Vagina (tissue), 2 donors: ENCODE measurements around the gene OXNAD1. TPM values are rescaled to one million over a fixed set of nuclear protein-coding genes. Genes with fewer than 3 reads are reported as not detected.
"Not testable (repeated sequence)": the region's sequence is repeated elsewhere in the genome, so short reads cannot be mapped to it uniquely, and the experiment has no call there.

ENCODE experiments used
- DNase-seq, 2 donors: peaks; one replicate each; pipeline ENCODE4 v3.0.0-alpha.2; 2017; ENCODE audit errors: extremely low spot score in 2 of 2
- H3K27ac ChIP-seq: fragments of 200-600 bp; sonication (generic); one replicate; pipeline ENCODE4 v1.5.1; 2019
- H3K27me3 ChIP-seq: fragments of 200-600 bp; sonication (generic); one replicate; pipeline ENCODE4 v1.5.1; 2019
- H3K36me3 ChIP-seq, 2 donors: fragments of 200-600 bp; sonication (generic); one replicate each; pipeline ENCODE4 v1.5.1; 2017 to 2019
- H3K4me1 ChIP-seq: fragments of 200-600 bp; sonication (generic); one replicate; pipeline ENCODE4 v1.5.1; 2019
- H3K4me3 ChIP-seq, 2 donors: fragments of 200-600 bp; sonication (generic); 1 replicate in 1 of 2; 2 replicates in 1 of 2; pipeline ENCODE4 v1.5.1; 2016 to 2019
- H3K9me3 ChIP-seq: fragments of 200-600 bp; sonication (generic); one replicate; pipeline ENCODE4 v1.5.1; 2019
- POLR2A ChIP-seq, 2 donors: fragments of 450-650 bp; IDR thresholded peaks; one replicate each; pipeline ENCODE4 v1.6.1; 2017; ENCODE audit warnings: antibody characterized with exemption in 2 of 2, mild to moderate bottlenecking in 2 of 2, moderate library complexity in 2 of 2
- POLR2AphosphoS5 ChIP-seq, 2 donors: sonication (generic); formaldehyde crosslinking; IDR thresholded peaks; one replicate each; pipeline ENCODE4 v1.9.0; 2017; ENCODE audit warnings: antibody characterized with exemption in 2 of 2, mild to moderate bottlenecking in 2 of 2, low read depth in 1 of 2; ENCODE audit not compliant: insufficient read depth in 1 of 2
- intact Hi-C: fragments of 100-400 bp; cut with DNase I; formaldehyde crosslinking; loops from one replicate; pipeline ENCODE4 v1.15.1; 2023
- total RNA-seq: library from RNA; depleted of rRNA; stranded (reverse); fragments of >200 nt; gene quantifications from one replicate; pipeline ENCODE4 v1.2.3, GENCODE V29; 2016
- TF ChIP-seq, protein P1 (sequence below), 3 experiments: fragments of 450-650 bp in 2 of 3; fragments of 200-600 bp in 1 of 3; sonication (generic) in 1 of 3; IDR thresholded peaks; one replicate each; pipeline ENCODE4 v1.5.1; 2017 to 2019; ENCODE audit warnings: antibody characterized with exemption in 3 of 3, mild to moderate bottlenecking in 2 of 3, moderate library complexity in 2 of 3

Gene OXNAD1
- total RNA-seq, 1 donor from 2014 or later: 30.0 TPM

DNA sequence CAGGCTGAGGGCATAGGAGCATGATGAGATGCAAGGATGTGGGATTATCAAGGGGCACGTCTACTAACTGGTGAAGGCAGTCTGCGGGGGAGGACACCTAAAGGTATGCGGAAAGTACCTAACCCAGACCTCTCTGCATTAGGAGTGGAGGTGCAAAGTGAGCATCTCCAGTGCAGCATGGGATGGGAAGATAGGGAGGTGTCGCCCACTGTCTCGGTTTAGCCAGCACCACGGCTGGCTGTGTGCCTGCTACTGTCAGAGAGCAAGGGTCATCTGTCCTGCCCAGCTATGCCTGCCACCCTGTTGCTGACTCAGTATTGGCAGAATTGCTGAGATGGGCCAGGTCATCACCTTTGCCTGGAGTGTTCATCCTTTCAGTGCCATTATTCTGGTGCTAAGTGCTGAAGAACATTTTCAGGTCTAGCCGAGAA is 40.1 kb downstream of the OXNAD1 start:
- no peak for DNase-seq
- Histone ChIP-seq H3K27me3 (no peaks in the 10 kb centered on the region), H3K9me3 (no peaks in the 10 kb centered on the region), H3K36me3 (peaks cover 0 to 13% of the 10 kb centered on the region in 2 donors), H3K4me1 (no peaks in the 10 kb centered on the region), H3K4me3 (no peak overlapping the region), H3K27ac (no peak overlapping the region)
- TF ChIP-seq, protein P1, sequence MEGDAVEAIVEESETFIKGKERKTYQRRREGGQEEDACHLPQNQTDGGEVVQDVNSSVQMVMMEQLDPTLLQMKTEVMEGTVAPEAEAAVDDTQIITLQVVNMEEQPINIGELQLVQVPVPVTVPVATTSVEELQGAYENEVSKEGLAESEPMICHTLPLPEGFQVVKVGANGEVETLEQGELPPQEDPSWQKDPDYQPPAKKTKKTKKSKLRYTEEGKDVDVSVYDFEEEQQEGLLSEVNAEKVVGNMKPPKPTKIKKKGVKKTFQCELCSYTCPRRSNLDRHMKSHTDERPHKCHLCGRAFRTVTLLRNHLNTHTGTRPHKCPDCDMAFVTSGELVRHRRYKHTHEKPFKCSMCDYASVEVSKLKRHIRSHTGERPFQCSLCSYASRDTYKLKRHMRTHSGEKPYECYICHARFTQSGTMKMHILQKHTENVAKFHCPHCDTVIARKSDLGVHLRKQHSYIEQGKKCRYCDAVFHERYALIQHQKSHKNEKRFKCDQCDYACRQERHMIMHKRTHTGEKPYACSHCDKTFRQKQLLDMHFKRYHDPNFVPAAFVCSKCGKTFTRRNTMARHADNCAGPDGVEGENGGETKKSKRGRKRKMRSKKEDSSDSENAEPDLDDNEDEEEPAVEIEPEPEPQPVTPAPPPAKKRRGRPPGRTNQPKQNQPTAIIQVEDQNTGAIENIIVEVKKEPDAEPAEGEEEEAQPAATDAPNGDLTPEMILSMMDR (IDR thresholded peaks at IDR 0.05): no peak
- no peak for TF ChIP-seq POLR2AphosphoS5 (IDR thresholded peaks at IDR 0.05; ENCODE audit: insufficient read depth in 1 of 2, low read depth in 1 of 2)
- TF ChIP-seq POLR2A (IDR thresholded peaks at IDR 0.05): no peak
- intact Hi-C loops: no loop called here

DNA sequence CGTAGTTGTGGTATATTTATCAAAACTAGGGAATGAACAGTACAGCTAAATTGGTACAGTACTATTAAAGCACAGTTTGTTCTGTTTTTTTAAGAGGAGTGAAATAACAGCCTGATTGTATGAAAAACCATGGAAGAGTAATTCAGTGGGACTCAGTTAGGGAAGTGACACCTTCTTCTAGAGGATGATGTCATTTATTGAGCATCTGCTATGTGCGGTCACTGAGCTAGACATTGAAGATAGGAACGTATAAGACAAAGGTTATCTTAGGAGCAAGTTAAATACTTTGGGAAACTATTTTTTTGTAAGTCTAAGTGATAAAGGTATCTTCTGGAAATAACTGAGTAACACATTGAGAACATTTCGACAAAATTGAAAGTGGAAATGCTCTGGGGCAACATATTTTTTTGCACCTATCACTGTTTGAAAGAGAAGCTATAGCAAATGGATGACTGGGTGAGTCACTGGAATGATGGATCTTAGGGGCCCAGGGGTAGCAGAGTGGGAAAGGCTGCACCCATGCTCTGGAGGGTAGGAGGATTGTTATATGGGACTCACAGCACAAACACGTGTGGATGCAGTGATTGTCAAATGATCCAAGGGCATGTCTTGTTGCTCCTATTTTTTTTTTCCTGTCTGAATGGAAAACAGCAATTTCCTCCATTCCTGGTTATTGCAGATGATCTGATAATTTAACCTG is 43.0 kb downstream of the OXNAD1 start:
- no peak for DNase-seq
- H3K36me3 ChIP-seq: peaks cover 0 to 4% of the 10 kb centered on the region in 2 donors
- no peaks in the 10 kb centered on the region for H3K9me3 ChIP-seq
- no peak overlapping the region for H3K27ac ChIP-seq
- TF ChIP-seq, protein P1 (IDR thresholded peaks at IDR 0.05): no peak
- TF ChIP-seq POLR2AphosphoS5 (IDR thresholded peaks at IDR 0.05; ENCODE audit: insufficient read depth in 1 of 2, low read depth in 1 of 2): no peak
- intact Hi-C loops: no loop called here
- H3K4me3 ChIP-seq: no peak overlapping the region
- H3K4me1 ChIP-seq: peaks cover 5% of the 10 kb centered on the region
- H3K27me3 ChIP-seq: no peaks in the 10 kb centered on the region

DNA sequence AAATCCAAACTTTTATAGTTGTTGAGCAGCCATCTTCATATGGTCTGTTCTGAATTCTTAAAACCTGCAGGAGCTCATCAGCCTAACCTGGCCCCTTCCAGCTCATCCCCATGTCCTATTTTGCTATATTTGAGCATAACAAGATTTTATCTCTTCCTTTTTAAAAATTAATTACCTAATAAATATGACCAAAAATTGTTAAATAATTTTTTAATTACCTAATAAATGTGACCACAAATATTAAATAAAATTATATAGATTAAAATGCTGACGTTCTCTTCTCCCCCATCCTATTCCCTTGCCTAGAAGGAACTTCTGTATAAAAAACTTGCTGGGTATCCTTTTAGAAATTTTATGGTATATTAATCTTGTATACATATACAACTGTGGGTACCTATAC is 43.7 kb downstream of the OXNAD1 start:
- Histone ChIP-seq H3K4me3 (no peak overlapping the region), H3K27ac (no peak overlapping the region), H3K9me3 (no peaks in the 10 kb centered on the region), H3K36me3 (peaks cover 0 to 4% of the 10 kb centered on the region in 2 donors), H3K4me1 (peaks cover 5% of the 10 kb centered on the region), H3K27me3 (no peaks in the 10 kb centered on the region)
- intact Hi-C loops: no loop called here
- TF ChIP-seq POLR2A (IDR thresholded peaks at IDR 0.05): no peak
- TF ChIP-seq, protein P1 (IDR thresholded peaks at IDR 0.05): no peak
- TF ChIP-seq POLR2AphosphoS5 (IDR thresholded peaks at IDR 0.05; ENCODE audit: insufficient read depth in 1 of 2, low read depth in 1 of 2): no peak
- DNase-seq: no peak

DNA sequence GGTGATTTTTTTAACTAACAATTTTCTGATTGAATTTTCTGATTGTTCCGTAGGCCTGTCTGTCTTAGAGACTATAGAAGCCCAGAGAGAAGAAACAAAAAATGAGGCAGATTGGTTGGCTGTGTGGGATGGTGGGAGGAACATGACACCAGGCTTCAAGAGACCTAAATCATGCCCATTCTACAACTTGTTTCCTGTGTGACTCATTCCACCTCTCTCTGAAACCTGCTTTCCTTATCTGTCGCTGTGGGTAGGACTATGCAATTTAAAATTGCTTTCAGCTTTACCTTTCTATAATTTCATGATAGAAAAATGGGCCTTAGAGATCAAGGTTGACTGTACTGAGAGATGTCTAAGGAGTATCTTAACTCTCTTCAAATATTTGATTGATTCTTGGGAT is 44.5 kb downstream of the OXNAD1 start:
- Histone ChIP-seq H3K4me1 (peaks cover 5% of the 10 kb centered on the region), H3K36me3 (peaks cover 0 to 4% of the 10 kb centered on the region in 2 donors), H3K27ac (no peak overlapping the region), H3K27me3 (no peaks in the 10 kb centered on the region), H3K9me3 (no peaks in the 10 kb centered on the region), H3K4me3 (no peak overlapping the region)
- DNase-seq: no peak
- TF ChIP-seq, protein P1 (IDR thresholded peaks at IDR 0.05): no peak
- no peak for TF ChIP-seq POLR2AphosphoS5 (IDR thresholded peaks at IDR 0.05; ENCODE audit: insufficient read depth in 1 of 2, low read depth in 1 of 2)
- no peak for TF ChIP-seq POLR2A (IDR thresholded peaks at IDR 0.05)
- intact Hi-C loops: no loop called here

DNA sequence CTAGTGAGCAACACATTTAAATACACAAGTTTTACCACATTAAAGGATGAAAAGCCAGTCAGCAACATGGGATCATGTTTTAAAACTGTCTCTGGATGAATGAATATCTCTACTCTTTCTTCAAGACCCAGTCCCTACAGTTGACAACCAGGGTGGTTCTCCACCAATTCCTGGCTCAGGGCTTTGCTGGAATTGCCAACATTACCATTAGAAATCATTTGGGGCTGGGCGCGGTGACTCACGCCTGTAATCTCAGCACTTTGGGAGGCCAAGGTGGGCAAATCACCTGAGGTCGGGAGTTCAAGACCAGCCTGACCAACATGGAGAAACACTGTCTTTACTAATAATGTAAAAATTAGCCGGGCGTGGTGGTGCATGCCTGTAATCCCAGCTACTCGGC is 45.5 kb downstream of the OXNAD1 start:
- DNase-seq: not testable (repeated sequence)

More for the DNA sequence above, 45.5 kb downstream of the OXNAD1 start:
- intact Hi-C loops: loop anchor here (10.0 kb wide), 1 partner anchor 204 kb away; the partner anchor contains the start of gene RFTN1
- H3K4me3 ChIP-seq, H3K27ac ChIP-seq, H3K4me1 ChIP-seq, H3K9me3 ChIP-seq, H3K36me3 ChIP-seq, H3K27me3 ChIP-seq: not testable (repeated sequence)
